Measurements from ENCODE around the gene AFTPH.

The AFTPH gene

GRCh38 chr2:64523666-64524603 is at the start of gene AFTPH:
AFTPH (plus strand) TSS chr2:64524328; CDS start chr2:64551475, 27,147 bp downstream.
- peak; percentile 99 to 100 for DNase-seq

- no peak for DNase-seq
Observed at GRCh38 chr2:64474636-64475035, 49.5 kb upstream of the AFTPH start.

GRCh38 chr2:64477037-64477436 is 47.1 kb upstream of the AFTPH start:
- DNase-seq = no peak

GRCh38 chr2:64477979-64478378 is 46.1 kb upstream of the AFTPH start:
- DNase-seq = no peak

GRCh38 chr2:64478502-64479230 is 45.5 kb upstream of the AFTPH start:
- DNase-seq = no peak

- no peak for DNase-seq
Observed at GRCh38 chr2:64479259-64480117, 44.6 kb upstream of the AFTPH start.

- DNase-seq = no peak
Observed at GRCh38 chr2:64481665-64482064, 42.5 kb upstream of the AFTPH start.

- no peak for DNase-seq
Observed at GRCh38 chr2:64482243-64482642, 41.9 kb upstream of the AFTPH start.

- no peak for DNase-seq
Observed at GRCh38 chr2:64482765-64483504, 41.2 kb upstream of the AFTPH start.

- DNase-seq = no peak
Observed at GRCh38 chr2:64485331-64485730, 38.8 kb upstream of the AFTPH start.

GRCh38 chr2:64485961-64486360 is 38.2 kb upstream of the AFTPH start:
- no peak for DNase-seq

GRCh38 chr2:64487256-64488049 is 36.7 kb upstream of the AFTPH start:
- DNase-seq = no peak

- DNase-seq = peak; percentile 79 to 82
Observed at GRCh38 chr2:64488050-64488974, 35.8 kb upstream of the AFTPH start.

GRCh38 chr2:64489081-64489751 is 34.9 kb upstream of the AFTPH start:
- no peak for DNase-seq

- no peak for DNase-seq
Observed at GRCh38 chr2:64491426-64491825, 32.7 kb upstream of the AFTPH start.

- DNase-seq = no peak
Observed at GRCh38 chr2:64492272-64492671, 31.9 kb upstream of the AFTPH start.

GRCh38 chr2:64492821-64493220 is 31.3 kb upstream of the AFTPH start:
- no peak for DNase-seq

GRCh38 chr2:64493788-64494187 is 30.3 kb upstream of the AFTPH start:
- no peak for DNase-seq

GRCh38 chr2:64498438-64498837 is 25.7 kb upstream of the AFTPH start:
- no peak for DNase-seq

- no peak for DNase-seq
Observed at GRCh38 chr2:64500549-64500948, 23.6 kb upstream of the AFTPH start.
